ENCODE data around the gene ABCA1. TPM values are rescaled to one million over a fixed set of nuclear protein-coding genes. Genes with fewer than 3 reads are reported as not detected.

The ABCA1 gene
- total and polyA plus RNA-seq, 10 of the 15 experiments (the other 5 are each of a cell fraction or from before 2014, with no cell fraction given): 0.01 to 0.56 (median 0.16) TPM

GRCh38 chr9:104778802-104779201, 149.2 kb downstream of the ABCA1 start:
- 65% methylated on average over 4 of the region's 4 CpGs for WGBS (ENCODE audit: insufficient coverage, insufficient replicate concordance, low lambda C conversion rate, missing lambda C conversion rate)
- Histone ChIP-seq H2AFZ (ENCODE audit: control insufficient read depth, low read depth, low read length) (no peak overlapping the region), H3K27ac (ENCODE audit: control insufficient read depth, insufficient read depth) (no peak overlapping the region), H3K79me2 (ENCODE audit: control insufficient read depth, insufficient read depth, low read length) (peaks cover 5% of the 10 kb centered on the region; the same call in 1 of the 2 replicates), H3K9me3 (replicated peaks; ENCODE audit: control insufficient read depth, insufficient read depth, low read length) (no peaks in the 10 kb centered on the region), H3K4me1 (ENCODE audit: control insufficient read depth, insufficient read depth, low read length) (peaks cover 17% of the 10 kb centered on the region), H3K36me3 (ENCODE audit: control insufficient read depth in 2 of 2, insufficient read depth in 2 of 2, low read length in 1 of 2) (no peaks in the 10 kb centered on the region), H3K27me3 (replicated peaks in 1 of 2; ENCODE audit: control insufficient read depth in 2 of 2, insufficient read depth in 2 of 2, low read length in 1 of 2) (no peaks in the 10 kb centered on the region), H3K9ac (ENCODE audit: control insufficient read depth, insufficient read depth, low read length) (no peak overlapping the region), H3K4me2 (ENCODE audit: control insufficient read depth, insufficient read depth) (no peak overlapping the region), H3K4me3 (no peak overlapping the region), H4K20me1 (ENCODE audit: control insufficient read depth, insufficient read depth) (no peaks in the 10 kb centered on the region)
- POLR2A ChIA-PET: interaction anchor here (0.6 kb wide), 1 partner anchor 717 kb away, joined by 5 read pairs; no protein-coding TSS in a partner anchor
- RAD21 ChIA-PET (ENCODE audit: unreplicated experiment): interaction anchor here (0.9 to 2.0 kb wide), 3 partner anchors 13 to 626 kb away, joined by 3 to 5 read pairs (median 3); no protein-coding TSS in a partner anchor
- CTCF ChIA-PET: interaction anchor here (0.6 to 3.6 kb wide), 12 partner anchors 9 to 553 kb away, joined by 3 to 15 read pairs (median 4); partner anchors contain the start of genes NIPSNAP3A and NIPSNAP3B
- no peak for TF ChIP-seq HDAC6 (IDR thresholded peaks at IDR 0.05; ENCODE audit: unreplicated experiment)
- no peak for TF ChIP-seq SREBF1 (IDR thresholded peaks at IDR 0.05; ENCODE audit: low read length)
- no peak for TF ChIP-seq YY1 (IDR thresholded peaks at IDR 0.05; ENCODE audit: low read depth, low read length)
- no peak for TF ChIP-seq E2F4 (IDR thresholded peaks at IDR 0.05; ENCODE audit: low read depth, low read length)
- no peak for TF ChIP-seq PAX8 (IDR thresholded peaks at IDR 0.05)
- TF ChIP-seq FOXM1 (IDR thresholded peaks at IDR 0.05; ENCODE audit: low read depth, low read length): no peak
- intact Hi-C loops (cut with micrococcal nuclease; ENCODE audit: unreplicated experiment) (loop anchor here (10.0 kb wide), 2 partner anchors 466 to 776 kb away; partner anchors contain the start of genes FKTN and SLC44A1), in situ Hi-C loops (cut with MboI) (loop anchor here (5.0 kb wide), 2 partner anchors 378 to 638 kb away; no protein-coding TSS in a partner anchor)
- SMC1A ChIA-PET (ENCODE audit: uncharacterized antibody, unreplicated experiment): interaction anchor here (0.8 to 4.0 kb wide), 10 partner anchors 14 to 639 kb away, joined by 3 to 23 read pairs (median 4); partner anchors contain the start of genes NIPSNAP3A and NIPSNAP3B
- ATAC-seq (no peak), DNase-seq (ENCODE audit: low read depth, low spot score) (no peak), FAIRE-seq (no peak)
- no TSS peak for BruUV-seq (replicated peaks)

- intact Hi-C loops (cut with micrococcal nuclease; ENCODE audit: unreplicated experiment): loop anchor here (10.0 kb wide), 2 partner anchors 468 to 778 kb away; partner anchors contain the start of genes FKTN and SLC44A1
- ChIA-PET RAD21 (ENCODE audit: unreplicated experiment) (no interaction called here), CTCF (no interaction called here), POLR2A (no interaction called here), SMC1A (ENCODE audit: uncharacterized antibody, unreplicated experiment) (no interaction called here)
- no peak for FAIRE-seq
- H3K27me3 ChIP-seq (replicated peaks in 1 of 2; ENCODE audit: control insufficient read depth in 2 of 2, insufficient read depth in 2 of 2, low read length in 1 of 2): no peaks in the 10 kb centered on the region
- H3K4me1 ChIP-seq (ENCODE audit: control insufficient read depth, insufficient read depth, low read length): peaks cover 17% of the 10 kb centered on the region
- in situ Hi-C loops (cut with MboI): loop anchor here (5.0 kb wide), 2 partner anchors 381 to 641 kb away; no protein-coding TSS in a partner anchor
- BruUV-seq (replicated peaks): no TSS peak
- no peak overlapping the region for H3K4me3 ChIP-seq
- TF ChIP-seq BCL11A (IDR thresholded peaks at IDR 0.05; ENCODE audit: low read depth, low read length) (no peak), ZNF24 (IDR thresholded peaks at IDR 0.05) (peak; percentile 42; the same call in 1 of the 2 replicates), SUZ12 (IDR thresholded peaks at IDR 0.05; ENCODE audit: unreplicated experiment) (no peak)
- TF ChIP-seq, protein P1, sequence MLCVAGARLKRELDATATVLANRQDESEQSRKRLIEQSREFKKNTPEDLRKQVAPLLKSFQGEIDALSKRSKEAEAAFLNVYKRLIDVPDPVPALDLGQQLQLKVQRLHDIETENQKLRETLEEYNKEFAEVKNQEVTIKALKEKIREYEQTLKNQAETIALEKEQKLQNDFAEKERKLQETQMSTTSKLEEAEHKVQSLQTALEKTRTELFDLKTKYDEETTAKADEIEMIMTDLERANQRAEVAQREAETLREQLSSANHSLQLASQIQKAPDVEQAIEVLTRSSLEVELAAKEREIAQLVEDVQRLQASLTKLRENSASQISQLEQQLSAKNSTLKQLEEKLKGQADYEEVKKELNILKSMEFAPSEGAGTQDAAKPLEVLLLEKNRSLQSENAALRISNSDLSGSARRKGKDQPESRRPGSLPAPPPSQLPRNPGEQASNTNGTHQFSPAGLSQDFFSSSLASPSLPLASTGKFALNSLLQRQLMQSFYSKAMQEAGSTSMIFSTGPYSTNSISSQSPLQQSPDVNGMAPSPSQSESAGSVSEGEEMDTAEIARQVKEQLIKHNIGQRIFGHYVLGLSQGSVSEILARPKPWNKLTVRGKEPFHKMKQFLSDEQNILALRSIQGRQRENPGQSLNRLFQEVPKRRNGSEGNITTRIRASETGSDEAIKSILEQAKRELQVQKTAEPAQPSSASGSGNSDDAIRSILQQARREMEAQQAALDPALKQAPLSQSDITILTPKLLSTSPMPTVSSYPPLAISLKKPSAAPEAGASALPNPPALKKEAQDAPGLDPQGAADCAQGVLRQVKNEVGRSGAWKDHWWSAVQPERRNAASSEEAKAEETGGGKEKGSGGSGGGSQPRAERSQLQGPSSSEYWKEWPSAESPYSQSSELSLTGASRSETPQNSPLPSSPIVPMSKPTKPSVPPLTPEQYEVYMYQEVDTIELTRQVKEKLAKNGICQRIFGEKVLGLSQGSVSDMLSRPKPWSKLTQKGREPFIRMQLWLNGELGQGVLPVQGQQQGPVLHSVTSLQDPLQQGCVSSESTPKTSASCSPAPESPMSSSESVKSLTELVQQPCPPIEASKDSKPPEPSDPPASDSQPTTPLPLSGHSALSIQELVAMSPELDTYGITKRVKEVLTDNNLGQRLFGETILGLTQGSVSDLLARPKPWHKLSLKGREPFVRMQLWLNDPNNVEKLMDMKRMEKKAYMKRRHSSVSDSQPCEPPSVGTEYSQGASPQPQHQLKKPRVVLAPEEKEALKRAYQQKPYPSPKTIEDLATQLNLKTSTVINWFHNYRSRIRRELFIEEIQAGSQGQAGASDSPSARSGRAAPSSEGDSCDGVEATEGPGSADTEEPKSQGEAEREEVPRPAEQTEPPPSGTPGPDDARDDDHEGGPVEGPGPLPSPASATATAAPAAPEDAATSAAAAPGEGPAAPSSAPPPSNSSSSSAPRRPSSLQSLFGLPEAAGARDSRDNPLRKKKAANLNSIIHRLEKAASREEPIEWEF (IDR thresholded peaks at IDR 0.05; ENCODE audit: insufficient replicate concordance, low read depth, low read length): no peak
- no peak overlapping the region for H2AFZ ChIP-seq (ENCODE audit: control insufficient read depth, low read depth, low read length)
- H3K79me2 ChIP-seq (ENCODE audit: control insufficient read depth, insufficient read depth, low read length): peaks cover 6% of the 10 kb centered on the region; the same call in 1 of the 2 replicates
- H3K4me2 ChIP-seq (ENCODE audit: control insufficient read depth, insufficient read depth): no peak overlapping the region
- no peak overlapping the region for H3K9ac ChIP-seq (ENCODE audit: control insufficient read depth, insufficient read depth, low read length)
- no peak overlapping the region for H3K27ac ChIP-seq (ENCODE audit: control insufficient read depth, insufficient read depth)
- ATAC-seq: no peak
- H4K20me1 ChIP-seq (ENCODE audit: control insufficient read depth, insufficient read depth): no peaks in the 10 kb centered on the region
- DNase-seq (ENCODE audit: low read depth, low spot score): no peak
- WGBS (ENCODE audit: insufficient coverage, insufficient replicate concordance, low lambda C conversion rate, missing lambda C conversion rate): 96% methylated on average over 1 of the region's 1 CpG
- no peaks in the 10 kb centered on the region for H3K36me3 ChIP-seq (ENCODE audit: control insufficient read depth in 2 of 2, insufficient read depth in 2 of 2, low read length in 1 of 2)
- H3K9me3 ChIP-seq (replicated peaks; ENCODE audit: control insufficient read depth, insufficient read depth, low read length): no peaks in the 10 kb centered on the region
Observed at GRCh38 chr9:104776797-104777196, 151.2 kb downstream of the ABCA1 start.
